Body of pancreas (tissue), 4 donors: ENCODE measurements around the gene CFAP77.

ENCODE experiments used
- CTCF ChIP-seq, 7 experiments: fragments of 450-650 bp in 4 of 7; fragments of 200-600 bp in 3 of 7; sonication (generic) in 3 of 7; IDR thresholded peaks; one replicate each; pipeline ENCODE4 v1.5.1; 2016 to 2019; ENCODE audit warnings: antibody characterized with exemption in 7 of 7
- POLR2A ChIP-seq, 3 donors: fragments of 450-650 bp; IDR thresholded peaks; one replicate each; pipeline ENCODE4 v1.6.1; 2016; ENCODE audit warnings: antibody characterized with exemption in 3 of 3, mild to moderate bottlenecking in 2 of 3

DNA sequence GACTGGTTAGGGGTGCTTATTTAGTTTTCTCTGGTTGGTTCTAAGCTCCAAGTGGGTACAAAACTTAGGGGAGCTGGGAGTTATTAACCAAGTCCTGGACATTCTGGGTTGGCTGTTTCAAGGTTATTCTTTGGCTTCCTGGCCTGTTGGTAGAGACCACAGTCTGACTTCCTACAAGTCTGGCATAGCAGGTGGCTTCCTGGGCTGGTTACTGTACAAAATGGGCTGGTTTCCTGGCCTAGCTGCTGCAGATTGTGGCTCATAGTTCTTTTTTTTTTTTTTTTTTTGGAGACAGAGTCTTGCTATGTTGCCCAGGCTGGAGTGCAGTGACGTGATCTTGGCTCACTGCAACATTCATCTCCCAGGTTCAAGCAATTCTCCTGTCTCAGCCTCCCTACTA lies 126.1 kb downstream of the CFAP77 start:
- TF ChIP-seq CTCF (IDR thresholded peaks at IDR 0.05) (no peak), POLR2A (IDR thresholded peaks at IDR 0.05) (no peak)
